ENCODE results near the gene CACNA2D3.

DNA sequence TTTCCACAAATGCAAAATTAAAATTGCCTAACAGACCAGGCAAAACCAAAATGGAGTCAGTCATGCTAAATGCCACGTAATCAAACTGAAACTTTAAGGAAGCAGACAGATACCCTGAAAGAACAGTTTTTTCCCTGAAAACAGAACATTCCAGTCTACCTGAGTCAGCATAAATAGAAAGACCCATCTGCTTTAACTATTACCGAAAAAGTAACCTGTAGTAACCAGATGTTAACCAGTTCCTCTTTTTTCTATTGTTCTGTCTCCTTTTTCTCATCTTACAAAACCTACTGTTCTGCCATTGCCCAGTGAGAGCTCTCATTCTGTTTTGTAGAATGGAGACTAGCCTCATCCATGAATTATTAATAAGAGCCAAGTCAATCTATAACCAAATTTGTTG is 286.0 kb downstream of the CACNA2D3 start:
- TF ChIP-seq GATA2 (IDR thresholded peaks at IDR 0.05; ENCODE audit: low read depth, low read length) (no peak), GATA3 (IDR thresholded peaks at IDR 0.05; ENCODE audit: low read depth, low read length) (no peak)
